H1 (cell line): ENCODE results near the gene OR5B21.

Experiments used
- BACH1 ChIP-seq: IDR thresholded peaks from 2 replicates; pipeline ENCODE4 v1.6.1; 2012; ENCODE audit warnings: low read length, improper control_type of control experiment
- EGR1 ChIP-seq: IDR thresholded peaks from 2 replicates; pipeline ENCODE4 v1.6.1; 2011; ENCODE audit warnings: low read depth, low read length, borderline replicate concordance
- EP300 ChIP-seq, 2 experiments: IDR thresholded peaks; 1 replicate in 1 of 2; 2 replicates in 1 of 2; pipeline ENCODE4 v1.6.1; 2011 to 2012; ENCODE audit warnings: low read depth in 2 of 2, low read length in 2 of 2, mild to moderate bottlenecking in 2 of 2, borderline replicate concordance in 1 of 2, inconsistent platforms in 1 of 2, moderate library complexity in 1 of 2
- HDAC2 ChIP-seq, 2 experiments: fragments of 300-600 bp in 1 of 2; sonication (generic) in 1 of 2; IDR thresholded peaks; 2 replicates each; pipeline ENCODE4 v1.6.1; 2011 to 2012; ENCODE audit warnings: low read depth in 2 of 2, low read length in 2 of 2, mild to moderate bottlenecking in 2 of 2, moderate library complexity in 2 of 2, borderline replicate concordance in 1 of 2, inconsistent platforms in 1 of 2
- JUND ChIP-seq: IDR thresholded peaks from 2 replicates; pipeline ENCODE4 v1.6.1; 2011; ENCODE audit warnings: mild to moderate bottlenecking, improper control_type of control experiment, low read length
- RFX5 ChIP-seq: IDR thresholded peaks from 2 replicates; pipeline ENCODE4 v1.6.1; 2011; ENCODE audit warnings: low read depth, low read length, improper control_type of control experiment, borderline replicate concordance
- SIN3A ChIP-seq, 2 experiments: IDR thresholded peaks in 1 of 2; conservative IDR thresholded peaks in 1 of 2; 2 replicates each; pipeline ENCODE4 v1.6.1; 2011 to 2012; ENCODE audit warnings: low read length in 2 of 2, improper control_type of control experiment in 1 of 2, low read depth in 1 of 2, mild to moderate bottlenecking in 1 of 2
- SP4 ChIP-seq: IDR thresholded peaks from 2 replicates; pipeline ENCODE4 v1.6.1; 2012; ENCODE audit warnings: low read length, inconsistent platforms
- TAF1 ChIP-seq: IDR thresholded peaks from 2 replicates; pipeline ENCODE4 v1.6.1; 2011; ENCODE audit warnings: mild to moderate bottlenecking, low read depth, low read length
- TBP ChIP-seq: IDR thresholded peaks from 2 replicates; pipeline ENCODE4 v1.6.1; 2011; ENCODE audit warnings: low read depth, low read length, improper control_type of control experiment
- ZNF274 ChIP-seq: IDR thresholded peaks from 2 replicates; pipeline ENCODE4 v1.7.0; 2012; ENCODE audit warnings: low read length, borderline replicate concordance; ENCODE audit errors: extremely low read depth
- TF ChIP-seq, protein P1 (sequence below): IDR thresholded peaks from 2 replicates; pipeline ENCODE4 v1.6.1; 2012; ENCODE audit warnings: low read length, inconsistent platforms
- TF ChIP-seq, protein P2 (sequence below), 3 experiments: IDR thresholded peaks; 1 replicate in 2 of 3; 2 replicates in 1 of 3; pipeline versions ENCODE4 v1.5.1 to v1.6.1; 2011; ENCODE audit warnings: low read length in 3 of 3, mild to moderate bottlenecking in 3 of 3, inconsistent platforms in 2 of 3, low read depth in 1 of 3, moderate library complexity in 1 of 3; ENCODE audit not compliant: insufficient read depth in 1 of 3; ENCODE audit errors: control extremely low read depth in 1 of 3

DNA sequence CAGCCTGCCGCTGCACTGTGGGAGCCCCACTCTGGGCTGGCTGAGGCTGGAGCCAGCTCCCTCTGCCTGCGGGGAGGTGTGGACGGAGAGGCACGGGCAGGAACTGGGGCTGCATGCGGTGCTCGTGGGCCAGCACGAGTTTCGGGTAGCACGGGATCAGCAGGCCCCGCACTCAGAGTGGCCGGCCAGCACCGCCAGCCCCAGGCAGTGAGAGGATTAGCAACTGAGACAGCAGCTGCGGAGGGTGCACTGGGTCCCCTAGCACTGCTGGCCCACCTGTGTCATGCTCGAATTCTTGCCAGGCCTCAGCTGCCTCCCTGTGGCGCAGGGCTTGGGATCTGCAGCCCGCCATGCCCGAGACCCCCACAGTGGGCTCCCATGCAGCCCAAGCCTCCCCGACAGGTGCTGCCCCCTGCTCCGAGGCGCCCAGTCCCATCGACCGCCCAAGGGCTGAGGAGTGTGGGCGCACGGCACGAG, 24.0 kb upstream of the OR5B21 start:
- TF ChIP-seq SP4 (no peak), EP300 (IDR thresholded peaks at IDR 0.05; ENCODE audit: borderline replicate concordance in 1 of 2, low read depth in 2 of 2, low read length in 2 of 2) (no peak), RFX5 (no peak), ZNF274 (no peak), SIN3A (conservative IDR thresholded peaks at IDR 0.05 in 1 of 2, IDR thresholded peaks at IDR 0.05 in 1 of 2; ENCODE audit: low read depth in 1 of 2, low read length in 2 of 2) (no peak), BACH1 (no peak), TBP (no peak), TAF1 (no peak), JUND (no peak), HDAC2 (IDR thresholded peaks at IDR 0.05; ENCODE audit: borderline replicate concordance in 1 of 2, low read depth in 2 of 2, low read length in 2 of 2) (no peak), EGR1 (no peak)
- TF ChIP-seq, protein P1, sequence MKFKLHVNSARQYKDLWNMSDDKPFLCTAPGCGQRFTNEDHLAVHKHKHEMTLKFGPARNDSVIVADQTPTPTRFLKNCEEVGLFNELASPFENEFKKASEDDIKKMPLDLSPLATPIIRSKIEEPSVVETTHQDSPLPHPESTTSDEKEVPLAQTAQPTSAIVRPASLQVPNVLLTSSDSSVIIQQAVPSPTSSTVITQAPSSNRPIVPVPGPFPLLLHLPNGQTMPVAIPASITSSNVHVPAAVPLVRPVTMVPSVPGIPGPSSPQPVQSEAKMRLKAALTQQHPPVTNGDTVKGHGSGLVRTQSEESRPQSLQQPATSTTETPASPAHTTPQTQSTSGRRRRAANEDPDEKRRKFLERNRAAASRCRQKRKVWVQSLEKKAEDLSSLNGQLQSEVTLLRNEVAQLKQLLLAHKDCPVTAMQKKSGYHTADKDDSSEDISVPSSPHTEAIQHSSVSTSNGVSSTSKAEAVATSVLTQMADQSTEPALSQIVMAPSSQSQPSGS: no peak
- TF ChIP-seq, protein P2, sequence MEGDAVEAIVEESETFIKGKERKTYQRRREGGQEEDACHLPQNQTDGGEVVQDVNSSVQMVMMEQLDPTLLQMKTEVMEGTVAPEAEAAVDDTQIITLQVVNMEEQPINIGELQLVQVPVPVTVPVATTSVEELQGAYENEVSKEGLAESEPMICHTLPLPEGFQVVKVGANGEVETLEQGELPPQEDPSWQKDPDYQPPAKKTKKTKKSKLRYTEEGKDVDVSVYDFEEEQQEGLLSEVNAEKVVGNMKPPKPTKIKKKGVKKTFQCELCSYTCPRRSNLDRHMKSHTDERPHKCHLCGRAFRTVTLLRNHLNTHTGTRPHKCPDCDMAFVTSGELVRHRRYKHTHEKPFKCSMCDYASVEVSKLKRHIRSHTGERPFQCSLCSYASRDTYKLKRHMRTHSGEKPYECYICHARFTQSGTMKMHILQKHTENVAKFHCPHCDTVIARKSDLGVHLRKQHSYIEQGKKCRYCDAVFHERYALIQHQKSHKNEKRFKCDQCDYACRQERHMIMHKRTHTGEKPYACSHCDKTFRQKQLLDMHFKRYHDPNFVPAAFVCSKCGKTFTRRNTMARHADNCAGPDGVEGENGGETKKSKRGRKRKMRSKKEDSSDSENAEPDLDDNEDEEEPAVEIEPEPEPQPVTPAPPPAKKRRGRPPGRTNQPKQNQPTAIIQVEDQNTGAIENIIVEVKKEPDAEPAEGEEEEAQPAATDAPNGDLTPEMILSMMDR (IDR thresholded peaks at IDR 0.05; ENCODE audit: control extremely low read depth in 1 of 3, insufficient read depth in 1 of 3, low read depth in 1 of 3, low read length in 3 of 3): no peak
